ENCODE results near the gene SLC44A1. TPM values are rescaled to one million over a fixed set of nuclear protein-coding genes. Genes with fewer than 3 reads are reported as not detected.

The SLC44A1 gene
- total RNA-seq, 1 donor, result 47.8 TPM

- Histone ChIP-seq H3K27me3 (ENCODE audit: insufficient read depth, low read length) (no peaks in the 10 kb centered on the region), H3K4me2 (ENCODE audit: insufficient read depth, low read length) (no peak overlapping the region), H3K4me3 (ENCODE audit: insufficient read depth, low read length) (no peak overlapping the region), H3K4me1 (ENCODE audit: insufficient read depth, low read length) (peaks cover 3% of the 10 kb centered on the region), H2AFZ (ENCODE audit: low read length) (no peak overlapping the region), H4K20me1 (ENCODE audit: insufficient read depth, low read length) (no peaks in the 10 kb centered on the region), H3K9me3 (ENCODE audit: low read depth, low read length) (no peaks in the 10 kb centered on the region), H3K27ac (ENCODE audit: low read depth, low read length) (no peak overlapping the region), H3K79me2 (ENCODE audit: insufficient read depth, low read length) (no peaks in the 10 kb centered on the region), H3K36me3 (ENCODE audit: insufficient read depth, low read length) (no peaks in the 10 kb centered on the region)
- no peak for DNase-seq (ENCODE audit: insufficient read length, low spot score, missing footprints)
- no peak for TF ChIP-seq CTCF (IDR thresholded peaks at IDR 0.05; ENCODE audit: extremely low read depth, low read depth, low read length)
Observed at GRCh38 chr9:105345626-105346025, 101.2 kb downstream of the SLC44A1 start.

DNA sequence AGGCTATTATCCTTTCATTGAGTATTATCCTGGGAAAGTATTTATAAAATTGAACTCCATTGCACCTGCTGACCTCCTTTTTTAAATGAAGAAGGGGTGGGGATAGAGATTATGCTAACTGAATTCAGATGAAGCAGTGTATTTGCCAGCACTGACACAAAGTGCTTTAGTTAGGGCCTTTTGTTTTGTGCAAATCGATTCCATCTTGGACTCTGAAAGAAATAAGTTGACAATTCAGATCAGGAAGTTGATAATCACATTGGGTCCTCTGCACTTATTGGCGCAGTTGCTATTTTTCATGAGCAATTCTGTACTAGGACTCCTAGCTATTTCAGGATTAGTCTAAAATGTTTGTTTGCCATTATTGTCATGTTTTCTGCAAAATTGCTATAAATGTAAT is 101.8 kb downstream of the SLC44A1 start:
- Histone ChIP-seq H3K27ac (ENCODE audit: low read depth, low read length) (no peak overlapping the region), H3K79me2 (ENCODE audit: insufficient read depth, low read length) (no peaks in the 10 kb centered on the region), H3K27me3 (ENCODE audit: insufficient read depth, low read length) (no peaks in the 10 kb centered on the region), H3K4me3 (ENCODE audit: insufficient read depth, low read length) (no peak overlapping the region), H3K9me3 (ENCODE audit: low read depth, low read length) (no peaks in the 10 kb centered on the region), H3K36me3 (ENCODE audit: insufficient read depth, low read length) (no peaks in the 10 kb centered on the region), H3K4me1 (ENCODE audit: insufficient read depth, low read length) (peaks cover 3% of the 10 kb centered on the region), H4K20me1 (ENCODE audit: insufficient read depth, low read length) (no peaks in the 10 kb centered on the region), H3K4me2 (ENCODE audit: insufficient read depth, low read length) (no peak overlapping the region), H2AFZ (ENCODE audit: low read length) (no peak overlapping the region)
- no peak for DNase-seq (ENCODE audit: insufficient read length, low spot score, missing footprints)
- no peak for TF ChIP-seq CTCF (IDR thresholded peaks at IDR 0.05; ENCODE audit: extremely low read depth, low read depth, low read length)

- no peak for DNase-seq (ENCODE audit: insufficient read length, low spot score, missing footprints)
- Histone ChIP-seq H3K27me3 (ENCODE audit: insufficient read depth, low read length) (no peaks in the 10 kb centered on the region), H3K79me2 (ENCODE audit: insufficient read depth, low read length) (no peaks in the 10 kb centered on the region), H3K4me2 (ENCODE audit: insufficient read depth, low read length) (no peak overlapping the region), H3K4me3 (ENCODE audit: insufficient read depth, low read length) (no peak overlapping the region), H3K9me3 (ENCODE audit: low read depth, low read length) (no peaks in the 10 kb centered on the region), H3K4me1 (ENCODE audit: insufficient read depth, low read length) (no peaks in the 10 kb centered on the region), H4K20me1 (ENCODE audit: insufficient read depth, low read length) (no peaks in the 10 kb centered on the region), H2AFZ (ENCODE audit: low read length) (no peak overlapping the region), H3K27ac (ENCODE audit: low read depth, low read length) (no peak overlapping the region), H3K36me3 (ENCODE audit: insufficient read depth, low read length) (peaks cover 6% of the 10 kb centered on the region)
- TF ChIP-seq CTCF (IDR thresholded peaks at IDR 0.05; ENCODE audit: extremely low read depth, low read depth, low read length), result no peak
Observed at GRCh38 chr9:105354448-105354847, 110.0 kb downstream of the SLC44A1 start.

- Histone ChIP-seq H2AFZ (ENCODE audit: low read length) (no peak overlapping the region), H3K4me2 (ENCODE audit: insufficient read depth, low read length) (no peak overlapping the region), H3K9me3 (ENCODE audit: low read depth, low read length) (no peaks in the 10 kb centered on the region), H4K20me1 (ENCODE audit: insufficient read depth, low read length) (no peaks in the 10 kb centered on the region), H3K36me3 (ENCODE audit: insufficient read depth, low read length) (peaks cover 6% of the 10 kb centered on the region), H3K4me1 (ENCODE audit: insufficient read depth, low read length) (no peaks in the 10 kb centered on the region), H3K79me2 (ENCODE audit: insufficient read depth, low read length) (no peaks in the 10 kb centered on the region), H3K27me3 (ENCODE audit: insufficient read depth, low read length) (no peaks in the 10 kb centered on the region), H3K27ac (ENCODE audit: low read depth, low read length) (no peak overlapping the region), H3K4me3 (ENCODE audit: insufficient read depth, low read length) (no peak overlapping the region)
- TF ChIP-seq CTCF (IDR thresholded peaks at IDR 0.05; ENCODE audit: extremely low read depth, low read depth, low read length), result no peak
- no peak for DNase-seq (ENCODE audit: insufficient read length, low spot score, missing footprints)
Observed at GRCh38 chr9:105355781-105356180, 111.3 kb downstream of the SLC44A1 start.
